GM12875 (cell line): ENCODE results near the gene MCF2L2.

Source experiments
- H3K4me3 ChIP-seq: one replicate; pipeline ENCODE4 v1.5.1; 2011; ENCODE audit warnings: low read depth, low read length, control low read depth
- TF ChIP-seq, protein P1 (sequence below): IDR thresholded peaks from 2 replicates; pipeline ENCODE4 v1.5.1; 2011; ENCODE audit warnings: low read depth, mild to moderate bottlenecking, control low read depth, inconsistent platforms, low read length, moderate library complexity, borderline replicate concordance; ENCODE audit not compliant: insufficient read depth

Gene MCF2L2

GRCh38 chr3:183411216-183411922 is 17.1 kb downstream of the MCF2L2 start:
- TF ChIP-seq, protein P1, sequence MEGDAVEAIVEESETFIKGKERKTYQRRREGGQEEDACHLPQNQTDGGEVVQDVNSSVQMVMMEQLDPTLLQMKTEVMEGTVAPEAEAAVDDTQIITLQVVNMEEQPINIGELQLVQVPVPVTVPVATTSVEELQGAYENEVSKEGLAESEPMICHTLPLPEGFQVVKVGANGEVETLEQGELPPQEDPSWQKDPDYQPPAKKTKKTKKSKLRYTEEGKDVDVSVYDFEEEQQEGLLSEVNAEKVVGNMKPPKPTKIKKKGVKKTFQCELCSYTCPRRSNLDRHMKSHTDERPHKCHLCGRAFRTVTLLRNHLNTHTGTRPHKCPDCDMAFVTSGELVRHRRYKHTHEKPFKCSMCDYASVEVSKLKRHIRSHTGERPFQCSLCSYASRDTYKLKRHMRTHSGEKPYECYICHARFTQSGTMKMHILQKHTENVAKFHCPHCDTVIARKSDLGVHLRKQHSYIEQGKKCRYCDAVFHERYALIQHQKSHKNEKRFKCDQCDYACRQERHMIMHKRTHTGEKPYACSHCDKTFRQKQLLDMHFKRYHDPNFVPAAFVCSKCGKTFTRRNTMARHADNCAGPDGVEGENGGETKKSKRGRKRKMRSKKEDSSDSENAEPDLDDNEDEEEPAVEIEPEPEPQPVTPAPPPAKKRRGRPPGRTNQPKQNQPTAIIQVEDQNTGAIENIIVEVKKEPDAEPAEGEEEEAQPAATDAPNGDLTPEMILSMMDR: no peak
- no peak overlapping the region for H3K4me3 ChIP-seq

- TF ChIP-seq, protein P1: no peak
Measured at GRCh38 chr3:183410759-183411158, 17.7 kb downstream of the MCF2L2 start.

DNA sequence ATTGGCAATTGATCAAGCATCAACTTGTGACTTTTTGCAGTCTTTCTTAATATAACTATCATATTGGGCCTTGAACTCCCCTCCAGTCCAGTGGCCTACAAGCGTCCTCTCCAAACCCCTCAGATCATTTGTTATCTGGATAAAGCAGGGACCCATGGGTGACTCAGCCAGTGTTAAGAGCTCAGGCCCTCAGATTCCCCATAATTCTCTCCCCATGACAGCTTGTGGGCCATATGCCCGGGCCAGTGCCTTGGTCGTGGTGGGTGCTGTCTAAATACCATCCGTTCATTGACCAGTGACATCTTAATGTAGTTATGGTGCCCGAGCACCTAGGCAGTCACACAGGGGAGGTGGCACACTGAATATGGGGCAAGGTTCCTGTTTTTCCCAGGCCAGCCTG is 18.1 kb downstream of the MCF2L2 start:
- TF ChIP-seq, protein P1: no peak
- no peak overlapping the region for H3K4me3 ChIP-seq

More at GRCh38 chr3:183410759-183411158, 17.7 kb downstream of the MCF2L2 start:
- H3K4me3 ChIP-seq: no peak overlapping the region

DNA sequence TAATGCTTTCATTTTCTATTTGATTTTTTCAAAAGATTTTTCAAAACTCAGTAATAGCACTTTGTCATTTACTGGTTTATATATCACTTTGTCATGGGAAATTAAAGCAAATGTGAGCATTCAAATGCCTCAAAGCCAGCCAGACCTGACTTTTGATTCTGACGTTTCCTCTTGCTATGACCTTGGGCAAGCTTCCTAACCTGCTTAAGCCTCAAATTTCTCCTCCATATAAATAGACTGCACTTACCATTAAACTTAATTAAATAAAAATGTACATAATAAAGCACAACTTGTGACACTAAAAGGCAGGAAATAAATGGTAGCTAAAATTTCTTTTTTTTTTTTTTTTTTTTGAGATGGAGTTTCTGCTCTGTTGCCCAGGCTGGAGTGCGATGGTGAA is 19.2 kb downstream of the MCF2L2 start:
- TF ChIP-seq, protein P1: no peak
- no peak overlapping the region for H3K4me3 ChIP-seq

DNA sequence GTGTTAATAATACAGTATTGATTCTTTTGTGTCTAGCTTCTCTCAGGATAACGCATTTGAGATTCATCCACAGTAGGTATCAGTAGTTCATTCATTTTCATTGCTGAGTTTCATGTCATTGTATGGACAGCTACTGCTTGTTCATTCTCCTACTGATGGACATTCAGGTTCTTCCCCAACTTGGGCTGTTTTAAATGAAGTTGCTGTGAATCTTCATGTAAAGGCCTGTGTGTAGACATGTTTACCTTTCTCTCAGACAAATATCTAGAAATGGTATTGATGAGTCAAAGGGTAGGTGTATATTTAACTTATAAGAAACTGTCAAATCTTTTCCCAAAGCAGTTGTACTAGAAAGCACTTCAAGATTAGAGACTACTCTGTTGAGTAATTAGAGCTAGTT is 26.7 kb downstream of the MCF2L2 start:
- TF ChIP-seq, protein P1: no peak
- H3K4me3 ChIP-seq: no peak overlapping the region

DNA sequence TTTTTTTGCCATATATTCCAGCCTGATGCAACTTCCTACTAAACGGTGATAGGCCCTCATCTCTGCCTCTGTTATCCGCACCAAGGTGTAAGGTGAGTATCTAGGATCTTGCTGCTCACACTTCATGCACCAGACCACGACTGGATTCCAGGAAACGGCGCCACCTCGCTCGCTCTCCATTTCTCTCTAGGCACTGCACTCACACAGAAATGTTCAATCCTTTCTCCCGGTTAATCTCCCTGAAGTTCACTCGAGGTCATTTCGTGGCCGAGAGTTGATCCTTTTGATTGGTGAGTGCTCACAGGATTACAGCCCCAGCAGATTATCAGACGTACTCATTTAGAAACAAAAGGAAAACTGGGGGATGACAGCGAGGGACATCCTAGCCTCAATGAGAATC is 28.1 kb downstream of the MCF2L2 start:
- no peak overlapping the region for H3K4me3 ChIP-seq
- TF ChIP-seq, protein P1: no peak

DNA sequence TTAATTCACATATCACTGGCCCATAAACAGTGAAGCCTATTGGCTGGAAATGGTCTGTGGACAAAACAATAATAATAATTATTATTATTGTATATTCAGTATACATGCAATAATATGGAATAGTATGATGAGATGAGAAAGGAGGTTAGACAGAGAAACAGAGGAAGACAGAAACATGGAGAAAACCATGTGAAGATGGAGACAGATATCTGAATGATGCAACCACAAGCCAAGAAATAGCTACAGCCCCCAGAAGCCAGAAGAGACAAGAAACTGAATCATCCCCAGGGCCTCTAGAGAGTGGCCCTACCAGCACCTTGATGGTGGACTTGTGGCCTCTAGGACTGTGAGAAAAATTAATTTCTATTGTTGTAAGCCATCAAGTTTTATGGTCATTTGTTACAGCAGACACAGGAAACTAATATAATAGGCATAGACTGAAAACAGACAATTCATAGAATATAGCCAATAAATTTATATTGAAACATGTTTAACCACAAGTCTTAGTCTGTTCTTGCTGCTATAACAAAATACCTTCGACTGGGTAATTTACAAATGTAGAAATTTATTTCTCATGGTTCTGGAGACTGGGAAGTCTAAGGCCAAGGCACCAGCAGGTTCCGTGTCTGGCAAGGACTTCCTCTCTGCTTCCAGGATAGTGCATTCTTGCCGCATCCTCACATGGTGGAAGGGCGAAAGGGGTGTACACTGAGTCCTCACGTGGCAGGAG is 31.6 kb downstream of the MCF2L2 start:
- TF ChIP-seq, protein P1: no peak
- no peak overlapping the region for H3K4me3 ChIP-seq
